Duodenal mucosa (tissue), 2 donors: ENCODE data around the gene ERCC2.

Experiments used
- H3K27ac ChIP-seq: one replicate; pipeline ENCODE4 v1.7.0; 2013; ENCODE audit warnings: low read depth, low read length
- H3K27me3 ChIP-seq, 2 donors: one replicate each; pipeline ENCODE4 v1.7.0; 2013; ENCODE audit warnings: low read length in 2 of 2, control low read depth in 1 of 2; ENCODE audit not compliant: insufficient read depth in 2 of 2, control insufficient read depth in 1 of 2
- H3K36me3 ChIP-seq, 2 donors: one replicate each; pipeline ENCODE4 v1.7.0; 2013; ENCODE audit warnings: low read length in 2 of 2, control low read depth in 1 of 2; ENCODE audit not compliant: insufficient read depth in 2 of 2, control insufficient read depth in 1 of 2
- H3K4me1 ChIP-seq, 2 donors: one replicate each; pipeline ENCODE4 v1.7.0; 2013; ENCODE audit warnings: low read length in 2 of 2, control low read depth in 1 of 2; ENCODE audit not compliant: insufficient read depth in 2 of 2, control insufficient read depth in 1 of 2
- H3K4me3 ChIP-seq, 2 donors: one replicate each; pipeline ENCODE4 v1.7.0; 2013; ENCODE audit warnings: low read length in 2 of 2, low read depth in 1 of 2
- H3K9ac ChIP-seq, 2 donors: one replicate each; pipeline ENCODE4 v1.7.0; 2013; ENCODE audit warnings: low read length in 2 of 2, low read depth in 1 of 2
- H3K9me3 ChIP-seq, 2 donors: one replicate each; pipeline ENCODE4 v1.7.0; 2013; ENCODE audit warnings: low read length in 2 of 2, control low read depth in 1 of 2; ENCODE audit not compliant: control insufficient read depth in 1 of 2

The ERCC2 gene

DNA sequence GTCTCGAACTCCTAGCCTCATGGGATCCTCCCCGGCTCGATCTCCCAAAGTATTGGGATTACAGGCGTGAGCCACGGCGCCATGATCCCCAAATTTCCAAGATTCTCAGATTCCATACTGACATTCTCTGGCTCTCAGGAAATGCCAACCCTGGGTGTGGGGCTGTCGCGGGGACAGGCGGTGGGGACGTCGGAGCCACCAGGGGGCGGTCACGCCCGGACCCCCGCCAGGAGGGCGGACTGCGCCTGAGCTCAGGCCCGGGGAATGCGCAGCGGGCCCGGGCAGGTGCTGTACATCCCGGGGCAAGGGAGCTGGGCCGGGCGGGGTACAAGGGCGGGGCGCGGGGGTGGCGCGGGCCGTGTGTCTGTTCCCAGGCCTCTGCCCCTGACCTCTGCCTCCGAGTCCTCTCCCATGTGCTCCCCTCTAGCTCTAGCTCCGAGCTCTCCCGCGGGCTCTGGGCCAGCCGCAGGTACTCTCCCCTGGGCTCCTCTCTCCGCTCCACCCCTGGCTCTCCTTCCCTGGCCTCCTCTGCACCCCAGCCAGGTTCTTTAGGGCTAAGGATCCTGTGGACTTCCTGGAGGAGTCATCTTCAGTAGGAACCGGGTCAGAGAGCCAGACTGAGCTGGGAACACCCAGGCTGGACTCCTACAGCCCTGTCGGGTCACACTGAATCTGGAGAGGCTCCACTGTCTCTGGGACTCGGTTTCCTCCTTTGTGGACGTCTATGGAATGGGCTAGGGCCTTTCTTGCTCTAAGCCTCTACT is 32.1 kb upstream of the ERCC2 start:
- Histone ChIP-seq H3K9me3 (no peaks in the 10 kb centered on the region), H3K4me1 (peaks cover 26 to 49% of the 10 kb centered on the region in 2 donors), H3K4me3 (peak overlapping the region; percentile 21 to 60), H3K27me3 (peaks cover 3 to 5% of the 10 kb centered on the region in 2 donors), H3K36me3 (no peaks in the 10 kb centered on the region), H3K27ac (no peak overlapping the region), H3K9ac (no peak overlapping the region)

DNA sequence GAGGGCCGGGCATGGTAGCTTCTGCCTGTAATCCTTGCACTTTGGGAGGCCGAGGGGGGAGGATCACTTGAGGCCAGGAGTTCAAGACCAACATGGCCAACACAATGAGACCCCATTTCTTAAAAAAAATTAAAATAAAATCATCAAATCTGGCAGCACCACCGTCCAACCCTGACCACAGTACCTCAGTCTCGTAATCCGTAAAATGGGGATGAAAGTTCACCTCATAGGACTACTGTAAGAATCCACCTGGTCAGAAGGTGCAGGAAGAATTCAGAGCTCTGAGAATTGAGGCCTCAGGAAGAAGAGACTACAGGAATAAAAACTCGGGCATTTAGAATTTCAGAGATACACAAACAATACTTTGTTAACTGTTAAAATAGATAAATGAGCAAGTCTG is 31.4 kb upstream of the ERCC2 start:
- Histone ChIP-seq H3K9me3 (no peaks in the 10 kb centered on the region), H3K9ac (no peak overlapping the region), H3K27me3 (peaks cover 3 to 5% of the 10 kb centered on the region in 2 donors), H3K36me3 (no peaks in the 10 kb centered on the region), H3K27ac (no peak overlapping the region), H3K4me1 (peaks cover 26 to 42% of the 10 kb centered on the region in 2 donors), H3K4me3 (no peak overlapping the region)

DNA sequence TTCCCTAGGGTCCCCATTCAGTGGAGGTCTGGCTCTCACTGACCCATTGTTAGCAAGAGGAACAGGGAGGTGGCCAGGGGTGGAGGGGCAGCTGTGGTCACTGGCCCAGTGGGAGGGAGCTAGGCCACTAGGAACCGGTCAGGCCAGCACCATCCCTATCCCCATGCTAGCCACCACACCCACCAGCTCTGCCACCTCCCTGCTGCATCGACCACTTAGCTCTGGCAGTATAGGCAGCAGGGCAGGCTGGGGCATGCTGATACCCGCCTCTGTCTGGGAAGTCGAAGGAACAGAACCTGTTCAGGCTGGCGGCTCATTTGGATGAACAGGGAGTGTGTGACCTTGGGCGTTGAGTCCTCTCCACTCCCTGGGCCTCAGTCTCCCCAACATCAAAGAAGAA is 29.8 kb upstream of the ERCC2 start:
- no peaks in the 10 kb centered on the region for H3K9me3 ChIP-seq
- H3K27me3 ChIP-seq: peaks cover 3 to 5% of the 10 kb centered on the region in 2 donors
- no peaks in the 10 kb centered on the region for H3K36me3 ChIP-seq
- no peak overlapping the region for H3K9ac ChIP-seq
- no peak overlapping the region for H3K4me3 ChIP-seq
- peaks cover 23 to 32% of the 10 kb centered on the region in 2 donors for H3K4me1 ChIP-seq
- H3K27ac ChIP-seq: no peak overlapping the region

DNA sequence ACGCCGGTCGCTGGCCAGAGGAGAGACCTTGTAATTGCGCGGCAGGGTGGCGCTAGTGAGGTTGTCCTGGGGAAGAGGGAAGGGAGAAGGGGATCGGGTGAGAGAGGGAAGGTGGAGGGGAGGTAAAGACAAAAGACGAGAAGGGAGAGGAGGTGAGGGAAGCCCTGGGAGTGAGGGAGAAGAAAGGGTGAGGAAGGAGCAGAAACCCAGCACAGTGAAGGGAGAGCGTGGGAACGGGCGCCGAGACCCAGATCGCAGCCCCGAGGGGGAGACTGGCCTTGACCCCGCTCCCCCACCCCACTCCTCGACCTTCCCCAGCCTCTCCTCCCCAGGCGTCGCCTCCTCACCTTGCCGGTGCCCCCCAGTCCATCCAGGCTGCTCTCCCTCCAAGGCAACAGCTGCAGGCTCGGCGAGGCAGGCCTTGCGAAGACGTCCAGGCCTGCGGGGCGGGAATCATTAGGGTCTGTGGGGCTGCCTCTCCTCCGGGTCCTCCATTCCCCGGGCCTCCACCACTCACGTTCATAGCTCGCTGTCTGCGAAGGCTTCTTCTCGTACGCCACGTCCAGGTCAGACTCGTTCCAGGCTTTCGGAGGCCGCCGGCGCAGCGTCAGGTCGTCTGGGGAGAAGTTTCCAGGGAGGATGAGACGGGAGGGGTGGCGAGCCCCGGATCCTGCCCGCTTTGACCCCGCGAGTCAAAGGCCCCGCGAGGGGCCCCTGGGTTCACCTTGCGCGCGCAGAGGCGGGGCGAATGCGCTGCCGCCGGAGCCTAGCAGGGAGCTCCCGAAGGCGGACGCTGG is 25.6 kb upstream of the ERCC2 start:
- Histone ChIP-seq H3K4me3 (no peak overlapping the region), H3K9me3 (no peaks in the 10 kb centered on the region), H3K27ac (no peak overlapping the region), H3K27me3 (no peaks in the 10 kb centered on the region), H3K36me3 (peaks cover 0 to 4% of the 10 kb centered on the region in 2 donors), H3K4me1 (peaks cover 0 to 5% of the 10 kb centered on the region in 2 donors), H3K9ac (no peak overlapping the region)

DNA sequence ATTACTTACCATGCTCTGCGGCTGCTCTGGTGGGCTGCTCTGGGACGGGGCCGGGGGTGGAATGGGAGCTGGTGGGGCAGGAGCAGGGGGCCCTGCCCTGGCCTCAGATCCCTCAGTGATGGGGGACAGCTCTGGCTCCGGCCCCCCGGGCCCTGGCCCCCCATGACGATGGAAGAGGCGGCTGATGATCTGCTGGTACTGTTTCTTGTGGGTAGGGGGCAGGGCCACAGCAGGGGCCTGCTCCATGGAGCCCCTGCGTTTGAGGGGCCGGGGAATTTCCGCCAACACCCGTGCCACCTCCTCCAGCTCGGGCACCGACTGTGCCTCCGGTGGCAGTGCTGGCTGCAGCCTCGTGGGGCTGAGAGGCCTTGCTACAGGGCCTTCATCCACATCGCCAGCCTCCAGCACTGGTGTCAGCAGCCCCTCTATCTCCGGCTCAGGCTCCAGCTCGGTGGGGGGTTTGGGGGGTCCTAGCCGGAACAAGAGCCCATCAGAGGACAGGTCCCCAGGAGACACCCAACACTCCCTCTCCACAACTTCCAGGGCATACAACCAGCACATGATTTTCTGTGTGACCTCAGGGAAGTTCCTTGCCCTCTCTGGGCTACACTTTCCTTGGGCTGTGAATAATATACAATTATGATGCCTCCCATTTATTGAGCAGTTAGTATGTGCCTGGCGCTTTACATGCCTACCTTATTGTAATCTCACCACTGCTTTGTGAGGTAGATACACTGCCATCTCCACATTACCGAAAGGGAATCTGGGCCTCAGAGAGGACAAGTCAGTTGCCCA is 21.7 kb upstream of the ERCC2 start:
- H3K9ac ChIP-seq: no peak overlapping the region
- no peaks in the 10 kb centered on the region for H3K27me3 ChIP-seq
- no peak overlapping the region for H3K27ac ChIP-seq
- H3K4me1 ChIP-seq: no peaks in the 10 kb centered on the region
- H3K36me3 ChIP-seq: peaks cover 0 to 4% of the 10 kb centered on the region in 2 donors
- no peaks in the 10 kb centered on the region for H3K9me3 ChIP-seq
- H3K4me3 ChIP-seq: no peak overlapping the region

DNA sequence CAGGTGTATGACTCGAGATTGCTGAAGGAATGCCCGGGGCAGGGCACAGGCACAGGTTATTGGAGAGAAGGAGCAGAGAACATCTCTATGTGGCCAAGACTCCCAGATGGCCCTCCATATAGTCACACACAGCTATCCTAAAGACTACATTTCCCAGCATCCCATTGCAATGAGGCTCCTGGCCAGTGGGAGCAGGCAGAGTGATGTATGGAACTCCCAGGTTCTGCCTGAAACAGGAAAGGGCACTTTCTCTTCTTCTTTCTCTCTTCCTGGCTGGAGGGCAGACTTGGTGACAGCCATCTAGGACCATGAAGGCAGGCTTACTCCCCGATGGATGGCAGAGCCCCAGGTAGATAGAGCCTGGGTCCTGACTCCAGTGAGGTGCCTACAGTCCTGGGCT is 21.0 kb upstream of the ERCC2 start:
- H3K27me3 ChIP-seq: peaks cover under 1% of the 10 kb centered on the region in 2 donors
- peaks cover 0 to 4% of the 10 kb centered on the region in 2 donors for H3K36me3 ChIP-seq
- no peaks in the 10 kb centered on the region for H3K4me1 ChIP-seq
- no peaks in the 10 kb centered on the region for H3K9me3 ChIP-seq
- H3K4me3 ChIP-seq: no peak overlapping the region
- H3K9ac ChIP-seq: no peak overlapping the region
- H3K27ac ChIP-seq: no peak overlapping the region

DNA sequence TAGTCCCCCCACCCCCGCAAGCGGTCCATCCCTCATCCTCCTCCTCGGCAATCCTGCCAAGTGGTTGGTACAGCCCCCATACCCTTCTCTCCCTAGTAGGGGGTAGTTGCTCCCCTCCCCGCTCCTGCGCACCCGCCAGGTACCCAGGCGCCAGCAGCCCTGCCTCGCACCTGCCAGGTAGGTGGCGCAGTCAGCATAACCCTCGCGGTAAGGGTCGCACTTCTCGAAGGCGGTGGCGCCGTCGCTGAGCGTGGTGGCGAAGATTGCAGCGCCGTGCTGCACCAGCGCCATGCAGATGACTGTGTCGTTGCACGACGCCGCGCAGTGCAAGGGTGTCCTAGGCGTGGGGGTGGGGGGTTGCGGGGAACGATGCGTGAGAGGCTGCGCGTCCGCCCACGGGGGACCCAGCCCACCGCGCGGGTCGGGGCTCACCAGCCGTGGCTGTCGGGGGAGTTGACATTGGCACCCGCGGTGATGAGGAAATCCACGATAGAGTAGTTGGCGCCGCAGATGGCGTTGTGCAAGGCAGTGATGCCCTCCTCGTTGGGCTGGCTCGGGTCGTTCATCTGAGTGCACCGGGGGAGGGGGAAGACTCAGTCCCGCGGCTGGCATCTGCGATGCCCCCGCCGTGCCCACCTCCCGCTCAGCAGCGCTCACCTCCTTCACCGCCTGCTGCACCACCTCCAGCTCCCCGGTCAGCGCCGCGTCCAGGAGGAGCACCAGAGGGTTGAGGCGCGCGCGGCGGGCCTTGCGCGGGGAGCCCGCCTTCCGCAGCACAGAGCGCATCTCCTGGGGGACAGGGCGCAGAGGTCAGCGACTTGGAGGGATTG is 15.2 kb upstream of the ERCC2 start:
- Histone ChIP-seq H3K4me1 (no peaks in the 10 kb centered on the region), H3K27ac (no peak overlapping the region), H3K27me3 (peaks cover 17 to 18% of the 10 kb centered on the region in 2 donors), H3K36me3 (no peaks in the 10 kb centered on the region), H3K9ac (no peak overlapping the region), H3K9me3 (no peaks in the 10 kb centered on the region), H3K4me3 (no peak overlapping the region)

DNA sequence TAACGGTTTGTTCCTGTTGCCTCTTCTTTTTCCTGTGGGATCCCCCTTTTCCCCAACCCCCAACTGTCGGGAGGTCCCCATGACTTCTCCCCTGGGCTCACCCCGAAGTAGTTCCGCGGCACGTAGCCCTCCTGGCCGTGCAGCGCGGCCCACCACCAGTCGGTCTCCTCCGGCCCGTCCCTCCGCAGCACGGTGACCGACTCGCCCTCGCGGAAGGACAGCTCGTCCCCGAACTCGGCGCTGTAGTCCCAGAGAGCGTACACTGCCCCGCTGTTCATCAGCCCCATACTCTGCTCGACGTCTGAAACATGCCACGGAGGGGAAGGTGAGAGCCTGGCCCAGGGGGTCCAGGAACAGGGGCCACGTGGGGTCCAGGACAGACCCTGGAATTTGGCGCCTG is 12.1 kb upstream of the ERCC2 start:
- no peak overlapping the region for H3K27ac ChIP-seq
- no peaks in the 10 kb centered on the region for H3K9me3 ChIP-seq

DNA sequence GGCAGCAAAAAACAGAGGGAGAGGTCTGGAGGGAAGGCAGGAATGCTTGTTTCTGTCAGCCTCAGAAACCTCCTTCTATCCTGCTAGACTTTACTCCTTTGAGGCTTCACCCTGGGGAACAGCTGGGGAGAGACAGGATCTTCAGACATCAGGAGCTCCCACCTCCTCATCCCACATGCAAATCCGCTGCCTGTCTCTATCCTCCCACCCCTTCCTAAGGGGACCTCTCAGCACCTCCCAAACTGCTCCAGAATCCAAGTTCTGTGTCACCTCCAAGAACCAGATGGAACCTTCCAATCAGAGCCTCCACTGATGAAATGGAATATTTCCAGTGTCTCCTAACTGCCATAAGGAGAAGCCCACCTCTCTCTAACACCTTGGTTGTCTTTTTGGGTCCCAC is 9.7 kb upstream of the ERCC2 start:
- H3K9ac ChIP-seq: no peak overlapping the region
- H3K4me3 ChIP-seq: no peak overlapping the region
- peaks cover 4 to 5% of the 10 kb centered on the region in 2 donors for H3K27me3 ChIP-seq
- H3K27ac ChIP-seq: no peak overlapping the region
- H3K9me3 ChIP-seq: no peaks in the 10 kb centered on the region
- H3K36me3 ChIP-seq: no peaks in the 10 kb centered on the region
- H3K4me1 ChIP-seq: no peaks in the 10 kb centered on the region

More for the DNA sequence above, 12.1 kb upstream of the ERCC2 start:
- Histone ChIP-seq H3K4me1 (no peaks in the 10 kb centered on the region), H3K9ac (no peak overlapping the region), H3K4me3 (no peak overlapping the region), H3K36me3 (no peaks in the 10 kb centered on the region), H3K27me3 (peaks cover 17 to 18% of the 10 kb centered on the region in 2 donors)
